Astrocyte of the cerebellum (primary cell): ENCODE data around the gene UBE2I.

ENCODE experiments used
- DNase-seq: peaks from one replicate; pipeline ENCODE4 v3.0.0-alpha.2; 2011; ENCODE audit warnings: low read depth
- H3K4me3 ChIP-seq: 2 replicates; pipeline ENCODE4 v1.5.1; 2011; ENCODE audit warnings: mild to moderate bottlenecking, low read depth, low read length, moderate library complexity
- in situ Hi-C: cut with HindIII; loops from 2 replicates; pipeline ENCODE4 v1.10.0; 2017; ENCODE audit warnings: low sequenced_read_pairs
- TF ChIP-seq, protein P1 (sequence below): IDR thresholded peaks from 2 replicates; pipeline ENCODE4 v1.5.1; 2012; ENCODE audit warnings: low read length, low read depth, moderate library complexity, mild to moderate bottlenecking; ENCODE audit errors: missing control alignments

Gene UBE2I

GRCh38 chr16:1282324-1282973, 27.0 kb upstream of the UBE2I start:
- TF ChIP-seq, protein P1, sequence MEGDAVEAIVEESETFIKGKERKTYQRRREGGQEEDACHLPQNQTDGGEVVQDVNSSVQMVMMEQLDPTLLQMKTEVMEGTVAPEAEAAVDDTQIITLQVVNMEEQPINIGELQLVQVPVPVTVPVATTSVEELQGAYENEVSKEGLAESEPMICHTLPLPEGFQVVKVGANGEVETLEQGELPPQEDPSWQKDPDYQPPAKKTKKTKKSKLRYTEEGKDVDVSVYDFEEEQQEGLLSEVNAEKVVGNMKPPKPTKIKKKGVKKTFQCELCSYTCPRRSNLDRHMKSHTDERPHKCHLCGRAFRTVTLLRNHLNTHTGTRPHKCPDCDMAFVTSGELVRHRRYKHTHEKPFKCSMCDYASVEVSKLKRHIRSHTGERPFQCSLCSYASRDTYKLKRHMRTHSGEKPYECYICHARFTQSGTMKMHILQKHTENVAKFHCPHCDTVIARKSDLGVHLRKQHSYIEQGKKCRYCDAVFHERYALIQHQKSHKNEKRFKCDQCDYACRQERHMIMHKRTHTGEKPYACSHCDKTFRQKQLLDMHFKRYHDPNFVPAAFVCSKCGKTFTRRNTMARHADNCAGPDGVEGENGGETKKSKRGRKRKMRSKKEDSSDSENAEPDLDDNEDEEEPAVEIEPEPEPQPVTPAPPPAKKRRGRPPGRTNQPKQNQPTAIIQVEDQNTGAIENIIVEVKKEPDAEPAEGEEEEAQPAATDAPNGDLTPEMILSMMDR = no peak
- H3K4me3 ChIP-seq = no peak overlapping the region
- in situ Hi-C loops = loop anchor here (25.0 kb wide), 2 partner anchors 105 to 145 kb away; no protein-coding TSS in a partner anchor
- DNase-seq = no peak

- no peak for DNase-seq
- H3K4me3 ChIP-seq = no peak overlapping the region
- TF ChIP-seq, protein P1 = no peak
- in situ Hi-C loops = loop anchor here (25.0 kb wide), 2 partner anchors 104 to 146 kb away; no protein-coding TSS in a partner anchor
These were observed 26.1 kb upstream of the UBE2I start for GRCh38 chr16:1283296-1283695.

DNA sequence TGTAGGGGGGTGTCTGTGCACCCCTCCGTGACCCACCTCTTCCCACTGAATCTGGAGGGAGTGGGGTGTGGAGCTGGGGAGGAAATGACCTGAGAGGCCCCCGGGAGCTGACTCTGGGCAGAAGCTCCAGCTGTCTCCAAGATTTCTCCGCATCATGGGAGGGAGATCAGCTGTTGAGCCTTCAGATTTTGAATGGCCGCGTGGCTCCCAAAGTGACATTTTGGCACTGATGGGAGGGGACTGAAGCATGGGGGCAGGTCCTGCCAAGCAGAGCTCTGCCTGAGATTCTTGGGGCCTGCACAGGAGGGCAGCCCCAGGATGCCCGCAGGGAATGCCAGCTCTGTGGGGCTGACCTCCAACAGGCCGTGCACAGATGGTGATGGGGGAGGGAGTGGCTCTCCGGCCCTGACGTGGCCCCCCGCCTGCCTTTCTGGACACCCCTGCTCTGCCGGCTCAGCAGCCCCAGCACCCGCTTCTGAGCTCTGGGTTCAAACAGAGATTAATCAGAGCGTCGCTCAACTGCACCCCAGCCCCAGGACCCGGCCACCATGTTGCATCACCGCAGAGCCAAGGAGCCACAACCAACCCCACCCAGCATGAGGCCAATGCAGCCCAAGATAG, 25.3 kb upstream of the UBE2I start:
- no peak for DNase-seq
- in situ Hi-C loops = loop anchor here (25.0 kb wide), 2 partner anchors 103 to 147 kb away; no protein-coding TSS in a partner anchor
- TF ChIP-seq, protein P1 = no peak
- H3K4me3 ChIP-seq = no peak overlapping the region

- DNase-seq = no peak
- TF ChIP-seq, protein P1 = no peak
- H3K4me3 ChIP-seq = no peak overlapping the region
- in situ Hi-C loops = loop anchor here (25.0 kb wide), 2 partner anchors 101 to 149 kb away; no protein-coding TSS in a partner anchor
These were observed 23.5 kb upstream of the UBE2I start for GRCh38 chr16:1285669-1286512.

GRCh38 chr16:1286513-1287094, 22.8 kb upstream of the UBE2I start:
- in situ Hi-C loops = loop anchor here (25.0 kb wide), 2 partner anchors 101 to 149 kb away; no protein-coding TSS in a partner anchor
- no peak overlapping the region for H3K4me3 ChIP-seq
- TF ChIP-seq, protein P1 = no peak
- DNase-seq = no peak
